Measurements from ENCODE around the gene TLX2. TPM values are rescaled to one million over a fixed set of nuclear protein-coding genes. Genes with fewer than 3 reads are reported as not detected.
A peak's percentile ranks its signal among the peaks of the same experiment; 100 is the strongest.

The TLX2 gene
- total and polyA plus RNA-seq, 5 experiments from 2014 or later: not detected

DNA sequence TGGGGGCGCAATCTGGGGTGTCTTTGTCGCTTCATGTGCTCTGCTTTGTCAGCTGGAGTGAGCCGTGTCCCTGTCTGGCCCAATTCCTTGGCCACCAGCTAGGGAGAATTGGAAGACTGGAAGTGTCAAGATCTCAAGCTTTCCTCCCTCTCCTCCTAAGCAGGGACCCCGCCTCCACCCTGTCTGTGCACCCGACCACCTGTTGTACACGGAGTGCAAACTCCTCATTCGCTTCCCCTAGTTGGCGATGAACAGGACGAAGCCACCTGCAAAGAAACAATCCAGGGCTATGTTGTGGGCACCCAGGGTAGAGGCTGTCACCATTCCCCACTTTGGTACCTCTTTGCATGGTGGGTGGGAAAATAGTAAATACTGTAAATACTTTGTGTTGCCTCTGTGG lies 13.5 kb downstream of the TLX2 start:
- POLR2A ChIA-PET: interaction anchor here (0.5 to 5.1 kb wide), 7 partner anchors 11 to 77 kb away, joined by 4 to 35 read pairs (median 6); partner anchors contain the start of genes CCDC142, LBX2, TLX2 and TTC31

GRCh38 chr2:74528600-74529356 lies 14.5 kb downstream of the TLX2 start:
- Mint-ChIP-seq H3K4me1 (peaks cover 22 to 50% (median 43%) of the 10 kb centered on the region in 4 donors), H3K27me3 (no peaks in the 10 kb centered on the region), H3K9me3 (no peaks in the 10 kb centered on the region), H3K4me3 (peak overlapping the region; percentile 89 to 96 (median 94)), H3K36me3 (peaks cover 4 to 34% (median 19%) of the 10 kb centered on the region in 3 donors), H3K27ac (peak overlapping the region; percentile 78 to 97 (median 94))
- ATAC-seq: peak; percentile 2 to 5
- DNase-seq: peak in 1 of 10 donors; percentile 23
- POLR2A ChIA-PET: interaction anchor here (1.0 to 5.7 kb wide), 15 partner anchors 10 to 107 kb away, joined by 3 to 45 read pairs (median 6); partner anchors contain the start of genes C2orf81, CCDC142, INO80B and LBX2

More for the DNA sequence above, 13.5 kb downstream of the TLX2 start:
- Mint-ChIP-seq H3K36me3 (peaks cover 4 to 34% (median 16%) of the 10 kb centered on the region in 3 donors), H3K27ac (peak overlapping the region in 8 of 10 donors; percentile 63 to 97 (median 92)), H3K9me3 (no peaks in the 10 kb centered on the region), H3K4me1 (peaks cover 22 to 50% (median 43%) of the 10 kb centered on the region in 4 donors), H3K27me3 (no peaks in the 10 kb centered on the region), H3K4me3 (peak overlapping the region; percentile 89 to 96 (median 94))
- no peak for DNase-seq
- ATAC-seq: no peak

DNA sequence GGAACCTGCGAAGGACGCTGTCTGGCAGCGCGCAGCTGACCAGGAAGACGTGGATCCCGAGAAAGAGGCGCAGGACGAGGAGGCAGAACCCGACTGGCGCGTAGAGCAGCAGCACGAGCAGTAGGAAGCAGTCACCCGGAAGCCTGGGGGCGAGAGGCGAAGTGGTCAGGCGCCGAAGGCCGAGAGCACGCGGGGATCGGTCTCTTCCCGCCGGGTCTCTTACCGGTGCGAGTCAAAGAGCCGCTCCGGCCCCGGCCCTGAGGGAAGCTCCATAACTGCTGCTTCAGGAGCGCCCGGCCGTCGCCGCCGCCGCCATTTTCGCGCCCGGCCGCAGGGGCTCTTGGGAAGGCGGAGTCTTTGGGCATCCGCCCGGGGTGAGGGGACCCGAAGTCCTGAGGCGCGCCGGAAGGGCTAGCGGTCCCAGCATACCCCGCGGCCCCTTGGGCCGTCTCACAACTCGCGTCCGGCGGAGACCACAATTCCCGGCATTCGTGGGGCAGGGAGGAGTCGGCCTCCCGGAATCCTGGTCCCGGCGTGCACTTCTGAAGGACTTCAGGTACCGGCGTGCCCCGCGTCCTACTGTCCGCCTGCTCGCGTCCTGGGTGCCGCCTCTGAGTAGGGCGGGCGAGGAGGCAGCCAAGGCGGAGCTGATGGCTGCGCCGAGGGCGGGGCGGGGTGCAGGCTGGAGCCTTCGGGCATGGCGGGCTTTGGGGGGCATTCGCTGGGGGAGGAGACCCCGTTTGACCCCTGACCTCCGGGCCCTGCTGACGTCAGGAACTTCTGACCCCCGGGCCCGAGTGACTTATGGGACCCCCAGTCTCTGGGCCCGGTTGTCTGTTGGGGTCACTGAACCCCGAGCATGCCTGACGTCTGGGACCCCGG lies 15.3 kb downstream of the TLX2 start, which contains the start of the genes AUP1 and HTRA2:
Gene AUP1 (minus strand): TSS at position 350 of the 882 bp plus-strand sequence. CDS start 77 bp downstream, at position 273.
Gene HTRA2 (plus strand): TSS at position 577 of the 882 bp plus-strand sequence. CDS start 74 bp downstream, at position 651.
- peak within 1 kb of the TSS; percentile 78 to 97 (median 94) for H3K27ac Mint-ChIP-seq
- no peaks in the 10 kb centered on the region for H3K27me3 Mint-ChIP-seq
- DNase-seq (peak; percentile 74 to 91 (median 80)), ATAC-seq (peak; percentile 90 to 91)
- POLR2A ChIA-PET: interaction anchor here (0.9 to 5.7 kb wide), 19 partner anchors 9 to 701 kb away, joined by 3 to 45 read pairs (median 5); partner anchors contain the start of genes C2orf81, CCDC142, INO80B and LBX2
- no peaks in the 10 kb centered on the region for H3K9me3 Mint-ChIP-seq
- peaks cover 22 to 50% (median 43%) of the 10 kb centered on the region in 4 donors for H3K4me1 Mint-ChIP-seq
- peak within 1 kb of the TSS; percentile 89 to 96 (median 94) for H3K4me3 Mint-ChIP-seq
- peaks cover 4 to 34% (median 19%) of the 10 kb centered on the region in 3 donors for H3K36me3 Mint-ChIP-seq

GRCh38 chr2:74530239-74531187 lies 16.3 kb downstream of the TLX2 start:
- POLR2A ChIA-PET: interaction anchor here (0.6 to 5.7 kb wide), 19 partner anchors 8 to 702 kb away, joined by 3 to 45 read pairs (median 4); partner anchors contain the start of genes C2orf81, CCDC142, INO80B and LBX2
- H3K36me3 Mint-ChIP-seq: peaks cover 4 to 34% (median 19%) of the 10 kb centered on the region in 3 donors

GRCh38 chr2:74531666-74532065 lies 17.4 kb downstream of the TLX2 start:
- peak overlapping the region in 8 of 10 donors; percentile 25 to 96 (median 90) for H3K4me3 Mint-ChIP-seq
- no peaks in the 10 kb centered on the region for H3K9me3 Mint-ChIP-seq
- H3K36me3 Mint-ChIP-seq: peaks cover 0 to 25% (median 14%) of the 10 kb centered on the region in 3 donors
- peak overlapping the region in 8 of 10 donors; percentile 26 to 97 (median 66) for H3K27ac Mint-ChIP-seq
- DNase-seq (no peak), ATAC-seq (no peak)
- H3K4me1 Mint-ChIP-seq: peaks cover 22 to 43% (median 40%) of the 10 kb centered on the region in 4 donors
- H3K27me3 Mint-ChIP-seq: no peaks in the 10 kb centered on the region
- POLR2A ChIA-PET: interaction anchor here (1.1 to 5.7 kb wide), 5 partner anchors 8 to 74 kb away, joined by 3 to 45 read pairs (median 31); partner anchors contain the start of genes CCDC142, INO80B, MRPL53 and TLX2

More at GRCh38 chr2:74530239-74531187, 16.3 kb downstream of the TLX2 start:
- peak; percentile 23 to 33 for ATAC-seq
- peak overlapping the region; percentile 89 to 96 (median 94) for H3K4me3 Mint-ChIP-seq
- peak overlapping the region; percentile 37 to 97 (median 93) for H3K27ac Mint-ChIP-seq
- DNase-seq: peak in 8 of 10 donors; percentile 21 to 51 (median 40)
- H3K4me1 Mint-ChIP-seq: peaks cover 22 to 50% (median 43%) of the 10 kb centered on the region in 4 donors
- no peaks in the 10 kb centered on the region for H3K9me3 Mint-ChIP-seq
- H3K27me3 Mint-ChIP-seq: no peaks in the 10 kb centered on the region

GRCh38 chr2:74532222-74532621 lies 18.0 kb downstream of the TLX2 start:
- H3K9me3 Mint-ChIP-seq: no peaks in the 10 kb centered on the region
- no peak for ATAC-seq
- peaks cover 0 to 20% (median 8%) of the 10 kb centered on the region in 3 donors for H3K36me3 Mint-ChIP-seq
- POLR2A ChIA-PET: interaction anchor here (1.9 to 5.7 kb wide), 3 partner anchors 50 to 75 kb away, joined by 8 to 45 read pairs (median 31); partner anchors contain the start of genes CCDC142, INO80B, MRPL53 and TTC31
- peaks cover 0 to under 1% (median 0%) of the 10 kb centered on the region in 5 donors for H3K27me3 Mint-ChIP-seq
- peak overlapping the region in 9 of 10 donors; percentile 1 to 97 (median 49) for H3K27ac Mint-ChIP-seq
- peaks cover 23 to 40% (median 37%) of the 10 kb centered on the region in 4 donors for H3K4me1 Mint-ChIP-seq
- peak overlapping the region in 9 of 10 donors; percentile 20 to 89 (median 68) for H3K4me3 Mint-ChIP-seq
- DNase-seq: peak in 2 of 10 donors; percentile 50 to 53

- POLR2A ChIA-PET: interaction anchor here (0.6 to 5.7 kb wide), 2 partner anchors 48 to 76 kb away, joined by 3 to 45 read pairs; partner anchors contain the start of genes INO80B and WBP1
- H3K36me3 Mint-ChIP-seq: peaks cover 0 to 8% (median 3%) of the 10 kb centered on the region in 3 donors
- peaks cover 0 to 5% (median 0%) of the 10 kb centered on the region in 5 donors for H3K27me3 Mint-ChIP-seq
- H3K4me1 Mint-ChIP-seq: peaks cover 20 to 30% (median 26%) of the 10 kb centered on the region in 4 donors
- peak overlapping the region in 1 of 10 donors; percentile 73 for H3K27ac Mint-ChIP-seq
- ATAC-seq (no peak), DNase-seq (no peak)
- H3K4me3 Mint-ChIP-seq: no peak overlapping the region
- H3K9me3 Mint-ChIP-seq: no peaks in the 10 kb centered on the region
These were observed 19.2 kb downstream of the TLX2 start for GRCh38 chr2:74533464-74533863.

DNA sequence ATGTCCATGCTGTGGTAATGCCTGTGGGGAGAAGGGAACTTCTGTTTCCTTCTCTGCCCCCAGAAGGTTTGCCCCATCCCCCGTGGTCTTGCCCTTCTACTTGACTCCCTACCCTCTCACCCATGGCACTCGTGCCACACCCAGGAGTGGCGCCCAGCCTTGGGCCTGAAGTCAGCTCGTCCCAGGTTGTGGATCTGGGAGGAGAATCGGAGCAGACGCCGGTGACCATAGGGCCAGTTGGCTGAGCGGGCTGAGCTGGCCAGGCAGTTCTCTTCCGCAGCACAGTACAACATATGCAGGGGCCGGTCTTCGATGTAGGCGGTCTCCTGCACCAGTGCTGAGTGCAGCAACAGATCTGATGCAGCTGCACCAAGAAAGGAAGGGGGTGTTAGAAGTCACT lies 20.2 kb downstream of the TLX2 start:
- no peak overlapping the region for H3K27ac Mint-ChIP-seq
- H3K9me3 Mint-ChIP-seq: no peaks in the 10 kb centered on the region
- DNase-seq (no peak), ATAC-seq (no peak)
- peaks cover 3 to 15% (median 8%) of the 10 kb centered on the region in 5 donors for H3K27me3 Mint-ChIP-seq
- peaks cover 0 to 8% (median 3%) of the 10 kb centered on the region in 3 donors for H3K36me3 Mint-ChIP-seq
- POLR2A ChIA-PET: interaction anchor here (5.7 kb wide), 1 partner anchor 77 kb away, joined by 45 read pairs; the partner anchor contains the start of genes INO80B and WBP1
- no peak overlapping the region for H3K4me3 Mint-ChIP-seq
- H3K4me1 Mint-ChIP-seq: peaks cover 19 to 28% (median 22%) of the 10 kb centered on the region in 4 donors

DNA sequence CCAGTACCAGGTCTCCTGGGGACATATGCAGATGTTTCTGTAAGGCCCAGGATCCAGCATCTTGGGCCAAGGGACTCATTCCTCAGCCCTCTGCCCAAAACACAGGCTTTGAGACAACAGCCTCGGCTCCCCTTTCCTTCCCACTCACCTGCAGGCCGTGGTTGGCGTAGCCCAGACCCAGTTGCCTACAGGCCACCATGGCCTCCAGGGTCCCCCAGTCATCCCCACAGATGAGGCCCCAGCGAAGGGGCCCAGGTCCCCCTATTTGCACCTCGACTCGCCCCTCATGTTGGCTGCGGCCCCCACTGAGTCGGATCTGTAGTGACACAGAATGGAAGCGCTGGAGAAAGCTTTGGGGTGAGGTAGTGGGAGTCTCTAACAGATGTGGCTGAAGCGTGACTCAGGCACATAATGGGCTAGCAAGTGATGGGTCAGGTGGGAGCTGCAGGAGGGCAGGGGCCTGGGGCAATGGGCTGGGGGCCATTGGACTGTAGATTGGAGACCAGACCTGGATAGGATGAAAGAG lies 21.3 kb downstream of the TLX2 start:
- Mint-ChIP-seq H3K9me3 (no peaks in the 10 kb centered on the region), H3K4me3 (no peak overlapping the region), H3K4me1 (peaks cover 19 to 26% (median 21%) of the 10 kb centered on the region in 4 donors), H3K27ac (peak overlapping the region in 2 of 10 donors; percentile 31 to 43), H3K36me3 (peaks cover 0 to 8% (median 3%) of the 10 kb centered on the region in 3 donors), H3K27me3 (peaks cover 5 to 22% (median 12%) of the 10 kb centered on the region in 5 donors)
- POLR2A ChIA-PET: interaction anchor here (1.5 kb wide), 1 partner anchor 14 kb away, joined by 3 read pairs; no protein-coding TSS in a partner anchor
- ATAC-seq (no peak), DNase-seq (no peak)
